ENCODE results near the gene LIMS2.

- TF ChIP-seq, protein P1, sequence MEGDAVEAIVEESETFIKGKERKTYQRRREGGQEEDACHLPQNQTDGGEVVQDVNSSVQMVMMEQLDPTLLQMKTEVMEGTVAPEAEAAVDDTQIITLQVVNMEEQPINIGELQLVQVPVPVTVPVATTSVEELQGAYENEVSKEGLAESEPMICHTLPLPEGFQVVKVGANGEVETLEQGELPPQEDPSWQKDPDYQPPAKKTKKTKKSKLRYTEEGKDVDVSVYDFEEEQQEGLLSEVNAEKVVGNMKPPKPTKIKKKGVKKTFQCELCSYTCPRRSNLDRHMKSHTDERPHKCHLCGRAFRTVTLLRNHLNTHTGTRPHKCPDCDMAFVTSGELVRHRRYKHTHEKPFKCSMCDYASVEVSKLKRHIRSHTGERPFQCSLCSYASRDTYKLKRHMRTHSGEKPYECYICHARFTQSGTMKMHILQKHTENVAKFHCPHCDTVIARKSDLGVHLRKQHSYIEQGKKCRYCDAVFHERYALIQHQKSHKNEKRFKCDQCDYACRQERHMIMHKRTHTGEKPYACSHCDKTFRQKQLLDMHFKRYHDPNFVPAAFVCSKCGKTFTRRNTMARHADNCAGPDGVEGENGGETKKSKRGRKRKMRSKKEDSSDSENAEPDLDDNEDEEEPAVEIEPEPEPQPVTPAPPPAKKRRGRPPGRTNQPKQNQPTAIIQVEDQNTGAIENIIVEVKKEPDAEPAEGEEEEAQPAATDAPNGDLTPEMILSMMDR (IDR thresholded peaks at IDR 0.05; ENCODE audit: low read depth, low read length) = no peak
- no peak for TF ChIP-seq EZH2phosphoT487 (IDR thresholded peaks at IDR 0.05; ENCODE audit: low read depth)
Observed at GRCh38 chr2:127657232-127657595, 18.1 kb downstream of the LIMS2 start.

All from OCI-LY3 (cell line).